Activated CD4-positive, CD25-positive, alpha-beta regulatory T cell treated with anti-CD3 and anti-CD28 coated beads, Interleukin-2, amount 50 U/mL, for 16 hours (primary cell): Measurements from ENCODE around the gene COPS6.
A peak's percentile ranks its signal among the peaks of the same experiment; 100 is the strongest.

ENCODE experiments used
- DNase-seq: peaks from one replicate; pipeline ENCODE4 v3.0.0-alpha.2; 2020; ENCODE audit warnings: low read depth, low spot score

COPS6 gene

DNA sequence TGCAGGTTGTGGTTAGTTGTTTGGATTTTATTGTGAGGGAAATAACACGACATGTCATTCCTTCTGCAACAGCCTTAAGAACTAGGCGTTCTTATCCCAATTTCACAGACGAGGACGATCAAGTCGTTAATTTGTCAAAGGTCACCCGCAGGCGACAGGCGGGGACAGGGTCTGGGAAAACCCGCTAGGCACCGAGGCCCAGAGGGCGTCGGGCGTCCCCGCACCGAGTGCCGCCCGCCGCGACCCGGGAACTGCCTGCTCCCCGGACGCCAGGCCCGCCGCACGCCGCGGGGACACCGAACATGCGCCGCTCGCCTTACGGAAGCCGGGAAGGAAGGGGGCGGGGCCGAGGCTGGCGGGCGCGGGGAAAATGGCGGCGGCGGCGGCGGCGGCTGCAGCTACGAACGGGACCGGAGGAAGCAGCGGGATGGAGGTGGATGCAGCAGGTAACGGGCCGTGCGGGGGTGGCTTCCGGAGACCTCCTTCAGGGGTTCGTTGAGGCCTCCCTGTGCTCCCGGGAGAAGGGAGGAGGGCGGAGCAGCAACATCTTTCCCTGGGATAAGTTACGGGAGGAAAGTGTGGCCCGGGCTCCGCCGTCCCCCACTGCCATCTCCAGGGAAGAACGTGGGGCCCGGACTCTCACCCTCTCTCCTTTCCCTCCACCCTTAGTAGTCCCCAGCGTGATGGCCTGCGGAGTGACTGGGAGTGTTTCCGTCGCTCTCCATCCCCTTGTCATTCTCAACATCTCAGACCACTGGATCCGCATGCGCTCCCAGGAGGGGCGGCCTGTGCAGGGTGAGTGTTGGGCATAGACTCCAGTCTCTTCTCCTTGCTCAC, at the start of gene COPS6:
COPS6 (plus strand) TSS at position 349 of the 837 bp plus-strand sequence; CDS start at position 371, 22 bp downstream.
- peak; percentile 76 for DNase-seq

- no peak for DNase-seq
Observed at GRCh38 chr7:100040575-100040974, 48.2 kb upstream of the COPS6 start.

GRCh38 chr7:100044718-100045117, 44.1 kb upstream of the COPS6 start:
- DNase-seq: no peak

GRCh38 chr7:100048680-100049079, 40.1 kb upstream of the COPS6 start:
- no peak for DNase-seq

GRCh38 chr7:100049441-100050291, 39.1 kb upstream of the COPS6 start, which contains the start of gene ZSCAN21:
Gene ZSCAN21 (plus strand): TSS chr7:100049774. CDS start chr7:100057007, 7,233 bp downstream.
- DNase-seq: peak; percentile 65

- DNase-seq: no peak
Observed at GRCh38 chr7:100051611-100052010, 37.2 kb upstream of the COPS6 start.

GRCh38 chr7:100053215-100053614, 35.6 kb upstream of the COPS6 start:
- DNase-seq: no peak

DNA sequence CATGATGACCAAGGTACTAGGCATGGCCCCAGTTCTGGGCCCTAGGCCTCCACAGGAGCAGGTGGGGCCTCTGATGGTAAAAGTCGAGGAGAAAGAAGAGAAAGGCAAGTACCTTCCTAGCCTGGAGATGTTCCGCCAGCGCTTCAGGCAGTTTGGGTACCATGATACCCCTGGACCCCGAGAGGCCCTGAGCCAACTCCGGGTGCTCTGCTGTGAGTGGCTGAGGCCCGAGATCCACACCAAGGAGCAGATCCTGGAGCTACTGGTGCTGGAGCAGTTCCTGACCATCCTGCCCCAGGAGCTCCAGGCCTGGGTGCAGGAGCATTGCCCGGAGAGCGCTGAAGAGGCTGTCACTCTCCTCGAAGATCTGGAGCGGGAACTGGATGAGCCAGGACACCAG, 31.8 kb upstream of the COPS6 start:
- no peak for DNase-seq

DNA sequence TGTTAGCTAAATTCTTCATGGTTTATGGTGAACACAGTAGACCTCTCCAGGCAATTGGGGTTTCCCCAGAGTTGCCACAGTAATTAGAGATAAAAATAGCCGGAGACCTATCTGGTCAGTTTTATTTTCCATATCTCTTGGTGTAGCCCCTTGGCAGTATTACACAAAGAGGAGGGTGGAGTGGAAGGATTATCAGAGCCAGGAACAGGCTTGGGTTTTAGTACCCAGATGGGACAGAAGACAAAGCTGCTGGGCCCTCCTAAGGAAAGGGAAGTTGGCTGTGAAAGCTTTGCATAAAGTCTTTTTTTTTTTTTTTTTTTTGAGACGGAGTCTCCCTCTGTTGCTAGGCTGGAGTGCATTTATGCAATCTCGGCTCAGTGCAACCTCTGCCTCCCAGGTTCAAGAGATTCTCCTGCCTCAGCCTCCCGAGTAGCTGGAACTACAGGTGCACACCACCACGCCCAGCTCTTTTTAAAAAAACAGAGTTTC, 29.5 kb upstream of the COPS6 start:
- DNase-seq: no peak

DNA sequence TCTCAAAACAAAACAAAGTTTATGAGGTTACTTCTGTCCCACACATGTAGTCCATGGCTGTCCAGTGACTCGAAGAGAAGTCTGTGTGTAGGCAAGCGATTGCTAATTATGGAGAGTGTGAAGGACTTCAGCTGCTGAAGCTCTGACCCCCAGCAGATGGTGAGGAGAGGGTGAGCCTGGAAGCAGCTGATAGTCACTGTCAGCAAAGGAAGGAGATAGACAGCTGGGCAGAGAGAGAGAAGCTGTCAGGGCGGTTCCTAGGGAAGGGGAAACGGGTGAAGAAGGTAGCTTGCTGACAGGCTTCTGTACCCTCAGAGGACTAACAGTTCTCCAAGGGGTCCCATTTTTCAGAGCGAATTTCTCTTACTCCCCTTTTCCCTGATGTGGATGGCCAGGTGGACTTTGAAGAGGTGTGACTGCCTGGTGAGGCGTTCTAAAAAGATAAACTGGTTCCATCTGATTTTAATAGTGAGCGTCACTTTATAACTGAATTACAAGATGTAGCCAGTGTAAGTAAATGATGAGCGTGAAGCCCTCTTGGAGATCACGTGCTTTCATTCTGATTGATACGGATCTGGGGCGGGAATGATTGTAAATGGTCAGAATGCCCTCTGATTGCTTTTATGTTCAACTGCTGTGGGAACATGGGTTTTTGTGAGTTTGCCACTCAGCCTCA, 27.1 kb upstream of the COPS6 start:
- no peak for DNase-seq

GRCh38 chr7:100063376-100063775, 25.4 kb upstream of the COPS6 start:
- DNase-seq: no peak

- DNase-seq: no peak
Observed at GRCh38 chr7:100064162-100064561, 24.6 kb upstream of the COPS6 start.

DNA sequence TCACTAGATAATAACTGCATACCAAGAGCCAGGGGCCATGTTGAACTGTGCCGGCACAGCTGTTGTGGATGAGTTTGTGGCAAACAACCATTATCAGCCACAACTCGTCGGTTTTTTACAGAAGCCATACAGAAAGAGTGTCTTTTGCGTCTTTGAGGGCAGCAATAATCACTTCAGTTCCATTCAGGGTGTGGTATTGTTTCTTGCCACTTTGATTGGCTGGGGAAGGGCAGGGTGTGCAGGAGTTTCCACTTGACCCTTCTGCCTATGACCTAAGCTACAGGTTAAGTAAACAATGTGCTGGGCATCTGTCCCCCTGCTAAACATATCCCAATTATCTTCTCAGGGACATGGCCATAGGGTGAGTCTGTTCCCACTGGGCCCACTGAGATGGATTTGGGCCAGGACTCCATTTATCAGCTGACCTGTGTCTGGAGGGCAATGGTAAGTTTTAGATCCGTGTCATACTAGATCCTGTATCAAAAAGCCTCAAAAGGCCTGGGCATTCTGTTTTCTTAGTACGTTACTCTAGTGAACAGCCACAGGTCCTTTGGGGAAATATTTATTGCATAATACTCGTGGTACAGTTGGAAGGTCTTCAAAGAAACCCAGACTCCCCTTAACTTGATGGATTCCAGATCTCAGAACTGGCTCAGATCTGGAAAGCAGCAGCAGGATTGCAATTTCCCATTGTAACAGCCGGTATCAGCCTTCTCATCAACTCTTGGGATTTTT, 23.1 kb upstream of the COPS6 start:
- DNase-seq: no peak

GRCh38 chr7:100066953-100067352, 21.8 kb upstream of the COPS6 start:
- DNase-seq: no peak

- no peak for DNase-seq
Observed at GRCh38 chr7:100069991-100070390, 18.8 kb upstream of the COPS6 start.

DNA sequence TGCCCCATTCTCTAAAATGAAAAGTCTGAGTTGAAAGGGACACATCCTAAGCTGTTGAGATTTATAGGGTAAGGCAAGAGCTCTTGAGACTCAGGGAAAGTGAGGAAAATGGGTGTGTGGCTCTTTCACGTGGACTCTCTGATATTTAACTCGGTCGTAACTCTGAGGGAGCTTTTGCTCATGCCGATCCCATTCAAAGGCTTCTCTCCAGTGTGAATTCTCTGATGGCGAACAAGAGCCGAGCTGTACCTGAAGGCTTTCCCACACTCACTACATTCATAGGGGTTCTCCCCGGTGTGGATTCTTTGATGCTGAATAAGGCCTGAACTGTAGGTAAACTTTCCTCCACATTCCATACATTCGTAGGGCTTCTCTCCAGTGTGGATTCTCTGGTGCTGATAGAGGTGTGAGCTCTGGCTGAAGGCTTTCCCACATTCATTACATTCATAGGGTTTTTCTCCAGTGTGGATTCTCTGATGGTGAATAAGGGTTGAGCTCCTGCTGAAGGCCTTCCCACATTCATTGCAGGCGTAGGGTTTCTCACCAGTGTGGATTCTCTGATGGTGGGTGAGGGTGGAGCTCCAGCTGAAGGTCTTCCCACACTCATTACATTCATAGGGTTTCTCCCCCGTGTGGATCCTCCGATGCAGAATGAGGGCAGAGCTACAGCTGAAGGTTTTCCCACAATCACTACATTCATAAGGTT, 17.6 kb upstream of the COPS6 start:
- DNase-seq: no peak

GRCh38 chr7:100072462-100072861, 16.3 kb upstream of the COPS6 start:
- DNase-seq: no peak

- no peak for DNase-seq
Observed at GRCh38 chr7:100074841-100075240, 13.9 kb upstream of the COPS6 start.

- DNase-seq: no peak
Observed at GRCh38 chr7:100075418-100075817, 13.4 kb upstream of the COPS6 start.

- no peak for DNase-seq
Observed at GRCh38 chr7:100077205-100077604, 11.6 kb upstream of the COPS6 start.
